D341Med (cell line): ENCODE results near the gene MALAT1.
A peak's percentile ranks its signal among the peaks of the same experiment; 100 is the strongest.

ENCODE experiments used
- DNase-seq: peaks from one replicate; pipeline ENCODE4 v3.0.0; 2012; ENCODE audit warnings: low spot score

MALAT1 gene

DNA sequence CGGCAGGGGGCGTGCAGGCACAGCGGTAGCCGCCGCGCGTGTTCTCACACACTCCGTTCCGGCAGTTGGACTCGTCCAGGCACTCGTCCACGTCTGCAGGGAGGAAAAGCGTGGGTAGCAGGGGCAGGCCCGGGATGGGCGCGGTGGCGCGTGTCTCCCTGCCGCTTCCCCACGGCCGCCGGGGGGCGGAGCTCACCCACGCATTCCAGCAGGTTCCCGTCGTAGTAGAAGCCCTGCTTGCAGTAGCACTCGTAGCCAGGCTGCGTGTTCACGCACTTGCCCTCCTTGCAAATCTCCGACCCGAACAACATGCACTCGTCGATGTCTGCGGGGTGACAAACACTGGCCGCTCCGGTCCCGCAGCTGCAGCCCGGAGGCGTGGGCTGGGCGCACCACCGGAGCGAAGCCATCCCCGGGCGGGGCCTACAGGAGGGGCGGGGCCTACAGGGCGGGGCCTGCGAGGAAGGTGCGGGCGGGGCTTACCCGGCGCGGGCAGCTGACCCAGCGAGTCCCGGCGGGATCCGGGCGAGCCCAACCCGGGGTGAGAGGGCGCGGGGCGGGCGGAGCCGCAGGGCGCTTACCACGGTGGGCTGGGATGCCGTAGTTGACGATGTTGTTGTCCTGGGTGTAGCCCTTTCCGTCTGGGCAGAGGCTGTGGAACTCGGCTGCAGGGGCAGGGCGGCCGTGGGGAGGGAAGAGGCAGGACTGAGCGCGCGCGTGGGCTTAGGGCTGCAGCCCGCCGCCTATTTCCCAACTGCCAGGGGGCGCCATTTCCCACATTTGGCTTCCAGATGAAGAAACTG is 41.6 kb downstream of the MALAT1 start:
- DNase-seq = peak; percentile 97

DNA sequence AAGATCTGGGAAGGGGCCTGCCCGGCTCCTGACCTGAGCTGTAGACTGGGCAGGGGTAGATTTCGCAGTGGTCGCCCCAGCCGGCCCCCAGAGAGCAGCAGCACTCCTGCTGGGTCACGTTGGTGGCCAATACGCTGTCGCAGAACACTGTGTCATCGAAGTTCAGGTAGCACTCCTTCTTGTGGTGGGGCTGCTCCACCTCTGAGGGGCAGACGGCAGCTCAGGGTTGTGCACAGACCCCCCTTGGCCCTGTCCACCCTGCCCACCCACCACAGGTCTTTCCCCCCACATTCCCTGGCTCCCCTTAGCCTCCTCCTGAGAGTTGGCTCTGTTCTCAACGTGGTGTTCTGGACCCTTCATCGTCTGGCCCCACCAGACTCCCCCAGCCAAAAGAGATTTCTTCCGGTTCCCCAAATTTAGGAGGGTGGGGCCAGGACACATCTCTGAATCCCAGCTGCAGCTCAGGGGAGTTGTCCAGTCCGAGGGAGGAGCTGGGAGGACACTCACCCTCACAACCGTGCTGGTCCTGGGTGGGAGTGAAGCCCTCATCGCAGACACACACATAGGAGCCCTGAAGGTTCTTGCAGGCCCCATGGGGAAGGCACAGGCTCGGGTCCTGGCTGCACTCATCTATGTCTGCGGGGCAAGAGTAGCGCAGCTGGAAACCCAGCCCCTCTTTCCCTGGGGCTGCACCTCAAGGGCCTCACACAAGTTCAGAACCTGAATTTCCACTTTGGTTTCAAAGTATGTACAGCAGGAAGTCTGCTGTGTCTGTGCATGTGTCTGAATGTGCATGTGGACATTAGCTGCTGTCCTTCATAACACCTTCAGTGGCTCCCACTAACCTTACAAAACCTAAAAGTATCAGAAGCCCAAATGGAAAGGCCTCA is 42.5 kb downstream of the MALAT1 start:
- no peak for DNase-seq

DNA sequence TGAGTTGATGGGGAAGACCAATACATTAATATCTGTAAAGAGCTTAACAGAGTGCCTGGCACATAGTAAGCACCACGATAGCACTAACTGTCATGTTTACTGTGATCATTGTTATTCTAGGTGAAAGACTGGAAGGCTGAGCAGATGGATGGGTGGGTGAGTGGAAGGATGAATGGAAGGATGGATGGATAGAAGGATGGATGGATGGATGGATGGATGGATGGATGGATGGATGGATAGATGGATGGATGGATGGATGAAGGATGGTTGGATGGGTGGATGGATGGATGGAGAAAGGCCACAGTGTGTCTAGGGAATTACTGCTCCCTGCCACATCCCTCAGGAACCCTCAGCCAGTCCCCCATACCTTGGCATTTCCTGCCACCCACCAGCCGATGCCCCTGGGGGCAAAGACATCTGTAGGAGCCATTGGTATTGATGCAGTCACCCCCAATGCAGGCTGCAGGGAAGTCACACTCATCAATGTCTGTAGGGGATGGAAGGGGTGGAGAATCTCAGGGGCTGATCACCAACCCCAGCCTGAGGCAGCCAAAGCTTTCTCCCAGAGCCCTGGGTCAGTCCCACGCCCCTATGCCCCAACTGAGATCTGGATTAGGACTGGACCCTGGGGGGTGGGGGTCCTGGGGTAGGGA is 44.0 kb downstream of the MALAT1 start:
- no peak for DNase-seq

DNA sequence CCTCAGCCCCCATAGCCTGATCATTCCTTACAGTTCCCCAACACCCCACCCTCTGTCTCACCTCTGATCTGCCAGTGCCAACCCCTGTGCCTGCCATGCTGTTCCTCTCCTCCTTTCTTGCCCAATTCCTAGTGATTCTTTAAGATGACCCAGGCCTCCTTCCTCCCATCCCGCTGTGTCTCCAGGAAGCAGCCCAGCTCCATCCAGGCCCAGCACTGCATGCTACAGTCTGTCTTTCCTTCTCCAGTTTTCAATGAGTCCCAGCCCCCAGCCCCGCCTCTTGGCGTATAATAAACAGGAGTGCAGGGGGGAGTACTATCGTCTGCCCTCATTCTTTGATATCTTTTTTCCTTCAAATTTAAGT is 47.0 kb downstream of the MALAT1 start:
- DNase-seq = no peak

DNA sequence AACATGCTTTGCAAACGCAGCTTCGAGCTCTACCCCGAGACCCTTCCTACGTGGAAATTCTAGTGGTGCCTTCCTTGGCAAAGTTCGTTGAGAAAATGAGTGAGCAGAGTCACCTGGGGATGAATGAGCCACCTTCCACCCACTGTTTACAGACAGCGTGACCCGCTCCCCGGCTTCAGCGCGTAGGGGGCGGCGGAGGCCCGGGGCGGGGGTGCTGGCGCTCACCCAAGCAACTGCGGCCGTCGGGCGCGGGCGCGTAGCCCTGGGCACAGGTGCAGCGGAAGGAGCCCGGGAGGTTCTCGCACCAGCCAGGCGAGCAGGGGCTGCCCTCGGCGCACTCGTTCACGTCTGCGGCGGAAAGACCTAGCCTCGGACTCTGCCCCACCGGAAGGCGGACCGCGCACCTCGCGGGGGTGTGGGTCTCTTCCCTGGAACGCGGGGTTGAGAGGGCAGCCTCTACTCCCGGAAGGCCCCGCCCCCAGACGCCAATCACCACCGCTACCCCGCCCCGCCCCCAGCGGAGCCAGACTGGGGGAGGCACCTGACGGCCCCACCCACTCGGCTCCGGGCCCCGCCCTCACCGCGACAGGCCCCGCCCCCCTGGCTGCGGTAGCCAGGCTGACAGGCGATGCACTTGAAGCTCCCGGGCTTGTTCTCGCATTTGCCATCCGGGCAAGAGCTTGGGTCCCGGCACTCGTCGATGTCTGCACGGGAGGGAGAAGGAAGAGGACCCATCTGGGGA is 47.5 kb downstream of the MALAT1 start:
- DNase-seq = no peak

DNA sequence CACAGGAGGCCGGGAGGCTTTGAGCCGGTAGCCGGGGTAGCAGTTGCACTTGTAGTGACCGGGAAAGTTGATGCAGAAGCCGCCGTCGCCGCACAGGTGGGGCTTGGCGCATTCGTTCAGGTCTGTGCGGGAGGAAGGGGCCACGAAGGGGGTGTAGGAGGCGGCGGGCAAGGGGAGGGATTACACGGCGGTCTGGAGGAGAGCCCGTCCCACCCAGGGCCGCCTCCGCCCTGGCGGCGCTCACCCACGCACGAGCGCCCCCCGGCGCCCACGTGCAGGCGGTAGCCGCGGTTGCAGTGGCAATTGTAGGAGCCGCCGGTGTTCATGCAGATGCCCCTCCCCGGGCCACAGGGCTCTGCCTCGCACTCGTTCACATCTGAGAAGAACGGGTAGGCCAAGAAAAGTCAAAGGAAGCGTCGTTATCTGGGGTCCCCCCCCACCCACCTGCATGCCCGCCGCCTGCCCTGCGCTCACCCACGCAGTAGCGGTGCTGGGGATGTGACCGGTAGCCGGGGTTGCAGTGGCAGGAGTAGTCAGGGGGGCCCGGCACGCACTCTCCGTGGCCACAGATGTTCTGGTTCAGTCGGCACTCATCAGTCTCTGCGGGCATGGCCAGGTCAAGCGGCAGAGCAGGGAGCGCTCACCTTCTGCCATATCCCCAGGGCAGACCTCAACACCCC is 48.7 kb downstream of the MALAT1 start:
- DNase-seq = no peak

DNA sequence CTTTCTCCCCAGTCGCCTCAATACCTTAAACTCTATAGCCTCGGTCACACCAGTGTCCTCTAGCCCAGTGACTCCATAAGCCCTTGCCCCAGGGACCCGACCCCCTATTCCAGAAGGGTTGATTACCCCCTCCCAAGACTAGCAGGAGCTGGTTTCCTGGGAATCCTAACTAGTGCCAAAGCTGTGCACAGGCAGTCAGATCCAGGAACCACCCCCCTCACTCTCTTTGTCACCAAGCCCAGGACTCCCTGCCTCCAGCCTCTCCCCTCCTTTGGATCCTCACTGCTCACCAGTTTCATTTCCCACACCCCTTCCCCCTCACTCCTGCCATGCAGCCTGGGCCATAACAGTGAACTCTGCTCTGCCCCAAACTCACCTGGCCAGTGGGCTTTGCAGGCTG is 49.5 kb downstream of the MALAT1 start:
- no peak for DNase-seq

DNA sequence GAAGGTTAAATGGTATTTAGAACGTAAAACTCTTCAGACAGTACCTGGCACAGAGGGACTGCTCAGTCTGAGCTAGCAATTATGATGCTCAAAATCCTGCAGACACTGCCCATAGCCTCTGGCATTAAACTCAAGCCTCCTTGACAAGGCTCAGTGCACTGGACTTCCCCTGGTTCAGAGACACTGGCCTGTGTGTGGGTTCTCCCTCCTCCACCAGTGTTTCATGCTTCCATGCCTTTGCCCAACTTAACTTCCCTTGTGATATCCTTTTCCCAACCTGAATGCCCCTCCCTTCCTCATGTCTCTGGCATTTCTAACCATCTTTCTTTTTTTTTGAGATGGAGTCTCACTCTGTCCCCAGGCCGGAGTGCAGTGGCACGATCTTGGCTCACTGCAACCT is 50.3 kb downstream of the MALAT1 start:
- no peak for DNase-seq

DNA sequence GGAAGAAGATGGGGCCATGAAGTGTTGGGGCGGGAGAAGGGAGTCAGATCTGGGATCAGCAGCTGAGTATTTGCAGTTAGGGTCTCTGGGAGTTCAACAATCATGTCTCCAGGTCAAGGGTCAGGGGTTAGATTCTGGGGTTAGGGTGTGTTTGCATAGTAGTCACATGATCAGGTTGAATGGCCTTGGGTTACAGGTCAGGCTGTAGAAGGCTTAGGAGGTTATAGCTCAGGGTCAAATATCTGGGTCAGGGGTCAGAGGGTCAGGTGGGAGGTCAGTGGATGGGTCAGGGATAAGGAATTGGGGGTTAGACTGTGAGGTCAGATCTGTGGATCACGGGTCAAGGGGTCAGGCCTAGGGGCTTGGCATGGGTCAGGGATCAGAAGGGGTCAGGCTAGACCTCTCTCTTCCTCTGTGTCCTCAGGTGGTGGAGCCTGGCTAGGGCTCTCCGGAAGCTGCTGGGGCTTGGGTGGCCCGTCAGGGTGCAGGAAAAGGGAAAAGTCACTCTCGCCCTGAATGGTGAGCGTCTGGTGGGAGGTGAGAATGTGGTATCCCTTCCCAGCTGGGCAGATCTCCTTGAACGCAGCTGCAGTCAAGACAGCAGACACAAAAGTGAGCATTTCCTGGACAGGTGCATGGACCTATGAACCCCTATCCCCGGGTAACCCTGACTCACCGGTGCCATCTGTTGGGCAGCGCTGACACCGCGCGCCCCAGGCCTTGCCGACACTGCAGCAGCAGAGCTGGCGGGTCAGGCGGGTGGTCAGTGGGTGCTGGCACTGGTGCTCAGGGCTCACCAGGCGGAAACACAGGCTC is 52.9 kb downstream of the MALAT1 start:
- peak; percentile 76 for DNase-seq

DNA sequence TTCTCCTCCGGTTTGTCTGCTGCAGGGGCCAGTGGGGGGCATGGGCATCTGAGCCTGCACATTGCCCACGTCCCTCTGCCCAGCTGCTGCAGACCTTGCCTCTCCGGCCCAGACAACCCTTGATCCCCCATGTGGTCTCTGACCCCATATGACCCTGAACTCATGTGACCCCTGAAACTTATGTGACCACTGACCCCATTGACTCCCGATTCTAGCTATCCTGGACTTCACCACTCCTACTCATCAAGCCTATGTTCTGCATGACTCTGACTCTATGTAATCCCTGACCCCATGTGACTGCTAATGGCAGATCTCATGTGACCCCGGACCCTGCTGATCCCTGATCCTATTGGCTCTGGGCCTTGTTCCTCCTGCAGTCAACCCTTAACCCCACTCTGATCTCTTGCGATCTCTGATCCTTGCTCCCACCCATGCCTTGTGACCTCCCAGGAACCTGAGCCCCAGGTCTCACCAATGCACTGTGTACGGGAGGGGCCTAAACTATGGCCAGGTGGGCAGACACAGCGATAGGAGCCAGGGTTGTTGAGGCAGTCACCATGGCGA is 53.6 kb downstream of the MALAT1 start:
- DNase-seq = no peak

DNA sequence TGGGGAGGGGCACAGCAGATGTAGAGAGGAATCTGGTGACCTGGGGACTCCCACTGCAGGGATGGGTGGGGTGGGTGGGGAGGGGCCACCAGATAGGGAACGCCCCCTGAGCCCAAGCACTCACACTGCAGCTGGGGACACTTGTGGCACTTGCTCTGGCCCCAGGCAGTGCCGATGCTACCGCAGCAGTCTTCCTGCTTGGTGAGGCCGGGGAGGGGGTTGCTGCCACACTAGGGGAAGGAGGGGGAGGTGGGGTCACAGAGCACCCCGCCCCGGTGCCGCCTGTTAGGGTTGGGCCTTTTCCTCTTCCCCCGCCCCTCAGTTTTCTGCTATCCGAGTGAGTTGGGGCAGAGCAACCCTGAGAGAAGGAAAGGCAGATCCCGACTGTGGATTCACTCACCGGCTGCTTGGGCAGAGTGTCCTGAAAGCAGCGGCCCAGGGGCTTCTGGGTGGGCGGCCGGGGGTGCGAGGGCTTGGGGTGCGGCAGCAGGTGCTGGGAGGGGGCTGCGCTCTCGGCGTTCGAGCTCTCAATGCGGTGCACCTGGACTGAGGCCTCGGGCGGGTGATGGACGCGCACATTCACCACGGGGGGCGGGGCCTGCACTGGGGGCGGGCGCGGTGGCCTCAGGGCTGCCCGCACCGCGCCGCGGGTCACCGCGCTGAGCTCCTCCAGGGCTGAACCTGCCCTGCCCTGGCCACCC is 54.6 kb downstream of the MALAT1 start:
- DNase-seq = no peak

DNA sequence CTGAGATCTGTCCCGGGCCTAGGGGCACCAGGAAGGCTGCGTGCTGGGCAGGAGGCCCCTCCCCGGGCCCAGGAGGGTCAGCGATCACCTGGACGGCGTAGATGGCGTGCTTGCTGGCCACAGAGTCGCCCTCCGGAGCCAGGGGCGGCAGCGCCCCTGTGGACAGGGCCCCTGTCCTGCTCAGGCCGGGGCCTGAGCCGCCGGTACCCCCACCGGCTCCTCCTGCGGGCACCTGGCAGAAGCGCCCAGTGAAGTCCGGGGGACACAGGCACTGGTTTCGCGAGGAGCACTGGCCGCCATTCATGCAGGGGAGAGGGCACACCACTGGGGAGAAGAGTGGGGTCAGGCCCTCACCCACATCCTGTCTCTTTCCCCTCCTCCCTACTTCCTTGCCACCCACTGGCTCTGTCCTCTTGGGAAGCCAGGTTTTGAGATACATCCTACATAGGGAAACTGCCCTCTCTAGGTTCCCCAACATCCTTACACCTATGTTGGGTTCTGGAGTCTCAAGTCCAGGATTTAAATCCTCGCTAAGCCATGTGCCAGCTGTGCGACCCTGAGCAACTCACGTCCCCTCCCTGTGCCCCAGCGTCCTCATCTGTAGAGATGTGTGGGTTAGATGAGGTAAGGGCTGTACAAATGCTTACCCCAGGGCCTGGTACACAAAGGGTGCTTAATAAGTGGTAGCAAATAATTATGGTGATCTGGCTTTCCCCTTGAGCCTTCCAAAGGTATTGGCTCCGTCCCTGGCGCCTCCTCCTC is 55.4 kb downstream of the MALAT1 start:
- DNase-seq = no peak

DNA sequence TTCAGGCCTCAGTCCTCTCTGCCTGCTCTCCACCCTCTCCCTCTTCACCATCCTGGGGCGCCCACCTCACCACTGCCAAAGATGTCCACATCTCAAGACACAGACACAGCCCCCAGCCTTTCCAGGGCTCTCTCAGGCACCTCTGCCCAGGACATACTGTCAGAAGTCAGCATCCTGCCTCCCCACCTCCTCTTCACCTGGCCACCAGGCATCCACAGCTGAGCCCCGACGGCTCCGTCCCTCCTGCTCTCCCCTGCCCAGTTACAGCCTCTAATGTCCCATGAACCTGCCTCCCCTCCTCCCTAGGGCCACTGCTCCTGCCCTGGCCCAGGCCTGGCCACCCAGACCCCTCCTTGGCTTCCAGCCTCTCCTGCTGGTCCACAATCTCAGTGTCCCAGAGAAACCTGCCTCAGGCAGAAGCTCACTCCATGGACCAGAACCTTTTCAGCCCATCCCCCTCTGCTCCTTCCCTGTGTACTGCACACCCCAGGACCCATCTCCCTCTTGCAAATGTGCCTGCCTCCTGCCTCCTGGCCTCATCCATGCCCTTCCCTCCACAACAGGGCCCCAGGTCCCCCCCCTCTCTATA is 56.1 kb downstream of the MALAT1 start:
- no peak for DNase-seq

DNA sequence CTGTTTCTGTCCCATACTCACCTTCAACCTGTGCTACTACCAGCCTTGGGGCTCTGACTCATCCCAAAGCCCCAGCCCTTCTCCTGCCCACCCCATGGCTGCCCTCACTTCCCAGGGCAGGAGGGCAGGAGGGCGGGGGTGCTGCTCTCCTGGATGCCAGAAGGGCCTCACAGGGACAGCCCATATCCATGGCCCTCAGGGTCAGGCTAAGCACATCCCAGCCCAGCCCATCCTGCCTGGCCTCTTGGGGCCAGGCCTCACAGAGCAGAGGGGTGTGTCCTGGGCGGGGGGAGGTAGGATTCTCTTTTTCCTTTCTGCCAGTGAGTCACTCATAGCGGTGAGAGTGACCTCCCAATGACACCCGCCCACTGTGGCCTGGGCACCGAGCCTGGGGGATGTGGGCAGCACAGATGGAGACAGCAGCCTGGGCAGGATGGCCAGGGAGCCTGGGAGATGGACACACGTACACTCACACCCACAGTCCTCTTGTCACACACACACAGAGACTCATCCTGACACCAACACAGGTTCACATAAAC is 56.9 kb downstream of the MALAT1 start:
- DNase-seq = no peak
